Stimulated activated CD4-positive, alpha-beta T cell treated with anti-CD3 and anti-CD28 coated beads, Interleukin-4, amount 100 ng/mL, for 1 hour (primary cell): ENCODE measurements around the gene KBTBD8.

Source experiments
- DNase-seq: peaks from one replicate; pipeline ENCODE4 v3.0.0-alpha.2; 2020

Gene KBTBD8

GRCh38 chr3:67044295-67044694 lies 46.2 kb downstream of the KBTBD8 start:
- DNase-seq: no peak

GRCh38 chr3:67044955-67045354 lies 46.8 kb downstream of the KBTBD8 start:
- no peak for DNase-seq

- DNase-seq: no peak
Observed at GRCh38 chr3:67045711-67046465, 47.8 kb downstream of the KBTBD8 start.

GRCh38 chr3:67047051-67047450 lies 48.9 kb downstream of the KBTBD8 start:
- DNase-seq: no peak

GRCh38 chr3:67048067-67048714 lies 50.1 kb downstream of the KBTBD8 start:
- DNase-seq: no peak

- DNase-seq: no peak
Observed at GRCh38 chr3:67048715-67049074, 50.6 kb downstream of the KBTBD8 start.

GRCh38 chr3:67059443-67059842 lies 61.3 kb downstream of the KBTBD8 start:
- DNase-seq: no peak
